Measurements from ENCODE around the gene CBFA2T2.

- TF ChIP-seq TAF1 (IDR thresholded peaks at IDR 0.05; ENCODE audit: borderline replicate concordance, insufficient read depth, low read length): no peak
- no peak for TF ChIP-seq REST (IDR thresholded peaks at IDR 0.05; ENCODE audit: insufficient read depth in 1 of 2, low read depth in 2 of 2, low read length in 2 of 2)
Measured at GRCh38 chr20:33626190-33626589, 136.3 kb downstream of the CBFA2T2 start.

Measured in PFSK-1 (cell line).